ENCODE data around the gene REG1A.

The REG1A gene

GRCh38 chr2:79120194-79120713 lies at the start of gene REG1A:
Gene REG1A (plus strand): TSS chr2:79120488. CDS start chr2:79120862, 374 bp downstream.
- no peak for DNase-seq

GRCh38 chr2:79071078-79071477 lies 49.2 kb upstream of the REG1A start:
- DNase-seq: no peak

GRCh38 chr2:79082987-79083386 lies 37.3 kb upstream of the REG1A start:
- DNase-seq: no peak

GRCh38 chr2:79083597-79084251 lies 36.6 kb upstream of the REG1A start:
- DNase-seq: no peak

GRCh38 chr2:79084495-79085135 lies 35.7 kb upstream of the REG1A start:
- DNase-seq: no peak

GRCh38 chr2:79085382-79085781 lies 34.9 kb upstream of the REG1A start:
- DNase-seq: no peak

GRCh38 chr2:79086255-79086654 lies 34.0 kb upstream of the REG1A start:
- DNase-seq: no peak

GRCh38 chr2:79087785-79088364 lies 32.4 kb upstream of the REG1A start, which contains the start of gene REG1B:
Gene REG1B (minus strand): TSS chr2:79087993. CDS start chr2:79087612, 381 bp downstream.
- DNase-seq: no peak

- no peak for DNase-seq
Measured at GRCh38 chr2:79090693-79091092, 29.6 kb upstream of the REG1A start.

- DNase-seq: no peak
Measured at GRCh38 chr2:79097843-79098242, 22.4 kb upstream of the REG1A start.

GRCh38 chr2:79099140-79099686 lies 21.1 kb upstream of the REG1A start:
- DNase-seq: no peak

GRCh38 chr2:79100285-79100684 lies 20.0 kb upstream of the REG1A start:
- DNase-seq: no peak

- no peak for DNase-seq
Measured at GRCh38 chr2:79101024-79101423, 19.3 kb upstream of the REG1A start.

GRCh38 chr2:79103214-79103613 lies 17.1 kb upstream of the REG1A start:
- DNase-seq: no peak

- no peak for DNase-seq
Measured at GRCh38 chr2:79105259-79105658, 15.0 kb upstream of the REG1A start.

GRCh38 chr2:79112269-79112668 lies 8.0 kb upstream of the REG1A start:
- DNase-seq: no peak

- no peak for DNase-seq
Measured at GRCh38 chr2:79114797-79115494, 5.3 kb upstream of the REG1A start.

GRCh38 chr2:79116997-79117928 lies 3.0 kb upstream of the REG1A start:
- no peak for DNase-seq

GRCh38 chr2:79122676-79123075 lies 2.4 kb downstream of the REG1A start:
- DNase-seq: no peak

GRCh38 chr2:79124907-79125720 lies 4.8 kb downstream of the REG1A start:
- no peak for DNase-seq

GRCh38 chr2:79125721-79125985 lies 5.4 kb downstream of the REG1A start:
- DNase-seq: no peak

Data from NCI-H2081 (cell line).